Measurements from ENCODE around the gene NTMT1. TPM values are rescaled to one million over a fixed set of nuclear protein-coding genes. Genes with fewer than 3 reads are reported as not detected.

NTMT1 gene
- total RNA-seq, 1 donor from 2014 or later = 49.5 TPM

DNA sequence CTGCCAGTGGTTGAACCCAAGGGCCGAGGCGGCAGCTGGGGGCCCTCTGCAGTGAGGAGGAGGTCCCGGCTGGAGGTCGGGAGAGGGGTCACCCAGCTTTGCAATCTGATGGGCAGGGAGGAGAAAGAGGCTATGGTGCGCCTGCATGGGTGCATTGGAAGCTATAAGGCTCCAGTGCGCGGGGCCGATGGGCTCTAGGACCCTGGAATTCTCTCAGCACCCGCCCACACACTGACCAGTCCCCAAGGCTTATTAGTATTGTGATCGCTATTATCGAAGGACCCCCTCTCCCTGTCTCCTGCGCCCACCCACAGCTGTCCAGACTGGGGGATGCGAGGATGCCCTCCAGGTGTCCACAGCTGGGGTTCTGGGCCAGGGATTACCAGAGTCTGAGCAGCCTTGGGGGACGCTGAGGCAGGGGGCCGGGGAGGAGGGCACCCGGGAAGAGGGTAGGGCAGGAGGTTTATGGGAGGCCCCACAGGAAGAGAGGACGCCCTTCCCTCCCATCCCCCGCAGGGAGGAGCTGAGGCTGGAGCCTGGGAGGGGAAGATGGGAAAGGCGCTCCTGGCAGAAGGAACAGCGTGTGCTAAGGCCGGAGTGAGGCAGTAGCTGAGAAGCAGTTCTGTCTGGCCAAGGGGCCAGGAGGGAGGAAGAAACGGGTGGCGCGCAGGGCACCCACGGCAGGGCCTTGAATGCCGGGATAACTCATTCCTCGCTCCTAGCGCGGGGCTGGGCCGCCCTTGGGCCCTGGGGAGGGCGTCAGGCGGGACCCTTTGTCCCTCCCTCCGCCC, 29.2 kb upstream of the NTMT1 start:
- intact Hi-C loops (cut with DNase I) = no loop called here
- DNase-seq (ENCODE audit: low spot score) = no peak

DNA sequence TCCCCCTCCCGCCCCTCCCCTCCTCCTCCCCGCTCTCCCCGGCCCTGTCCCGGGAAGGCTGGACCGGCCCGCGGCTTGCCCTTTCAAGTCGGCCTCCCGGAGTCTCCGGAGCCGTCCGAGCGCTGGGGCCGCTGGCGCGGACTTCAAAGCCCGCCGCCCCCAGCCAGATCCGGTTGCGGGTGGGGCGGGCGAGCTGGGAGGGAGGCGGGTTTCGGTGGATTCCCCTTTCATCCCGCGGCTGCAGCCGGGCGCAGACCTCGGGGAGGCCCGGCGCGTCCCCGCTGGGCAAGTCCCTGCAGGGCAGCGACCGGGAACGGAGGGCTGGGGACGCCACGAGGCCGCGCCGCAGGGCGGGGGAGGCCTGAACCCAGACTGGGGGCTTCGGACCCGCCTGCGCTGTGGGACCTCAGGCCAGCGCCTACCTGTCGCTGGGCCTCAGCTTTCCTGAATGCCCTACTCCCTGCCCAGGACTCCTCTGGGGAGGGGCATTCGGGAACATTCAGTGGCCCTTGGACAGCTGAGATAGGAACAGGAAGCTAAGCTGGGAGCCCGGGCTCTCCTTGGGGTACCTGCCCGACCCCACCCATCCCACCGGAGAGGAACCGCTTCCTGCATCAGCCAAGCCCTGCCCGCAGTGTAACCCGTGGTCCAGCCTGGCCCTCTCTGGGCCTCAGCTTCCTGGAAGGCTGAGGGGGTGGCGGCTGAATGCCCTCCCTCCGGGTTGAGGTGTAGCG, 28.4 kb upstream of the NTMT1 start:
- DNase-seq (ENCODE audit: low spot score) = no peak
- intact Hi-C loops (cut with DNase I) = no loop called here

DNA sequence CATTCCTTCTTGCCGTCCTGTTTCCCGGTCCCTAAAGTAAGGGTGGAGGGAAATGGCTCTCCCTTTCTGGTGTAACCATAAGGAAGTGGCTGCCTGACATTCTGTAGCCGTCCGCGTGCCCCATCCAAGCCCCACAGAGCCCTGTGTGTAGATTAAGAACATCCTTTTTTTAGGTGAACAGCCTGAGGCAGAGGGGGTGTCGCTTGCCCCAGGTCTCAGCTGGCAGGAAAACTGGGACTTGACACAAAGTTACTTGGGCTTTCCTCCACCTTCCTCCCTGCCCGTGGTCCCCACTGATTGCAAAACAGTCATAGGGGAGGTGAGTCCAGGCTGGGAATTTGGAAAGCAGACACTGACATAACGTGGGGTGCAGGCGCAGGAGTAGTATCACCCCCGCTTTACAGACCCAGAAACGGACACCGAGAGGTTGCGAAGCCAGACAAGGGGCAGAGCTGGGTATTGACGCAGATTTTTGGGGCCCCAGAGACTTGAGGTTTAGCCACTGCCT, 27.8 kb upstream of the NTMT1 start:
- no peak for DNase-seq (ENCODE audit: low spot score)
- intact Hi-C loops (cut with DNase I) = no loop called here

DNA sequence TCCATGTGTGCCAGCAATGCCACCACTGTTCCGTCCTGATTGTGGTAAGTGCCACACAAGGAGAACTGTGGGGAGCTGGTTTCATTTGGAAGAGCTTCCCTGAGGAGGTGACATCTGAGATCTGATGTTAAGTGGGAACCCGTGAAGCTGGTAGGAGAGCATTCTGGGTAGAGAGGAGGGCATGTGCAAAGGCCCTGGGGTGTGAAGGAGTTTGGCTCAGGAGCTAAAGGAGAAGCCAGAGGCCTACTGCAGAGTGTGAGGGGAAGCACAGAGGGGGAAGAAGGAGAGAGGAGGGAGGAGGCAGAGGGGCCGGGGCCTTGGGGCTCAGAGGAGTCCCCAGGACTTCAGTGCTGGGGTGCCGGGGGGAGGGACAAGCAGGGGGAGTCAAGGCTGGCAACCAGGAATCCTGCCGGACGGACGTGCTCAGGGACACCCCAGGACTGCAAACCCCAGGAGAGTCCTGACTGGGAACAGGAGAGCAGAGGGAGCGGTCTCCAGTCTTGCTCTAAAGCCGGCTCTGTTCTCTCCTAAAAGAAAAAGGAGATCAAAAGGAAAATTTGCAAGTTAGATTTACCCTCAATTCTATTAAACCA, 24.8 kb upstream of the NTMT1 start:
- intact Hi-C loops (cut with DNase I) = no loop called here
- DNase-seq (ENCODE audit: low spot score) = no peak

DNA sequence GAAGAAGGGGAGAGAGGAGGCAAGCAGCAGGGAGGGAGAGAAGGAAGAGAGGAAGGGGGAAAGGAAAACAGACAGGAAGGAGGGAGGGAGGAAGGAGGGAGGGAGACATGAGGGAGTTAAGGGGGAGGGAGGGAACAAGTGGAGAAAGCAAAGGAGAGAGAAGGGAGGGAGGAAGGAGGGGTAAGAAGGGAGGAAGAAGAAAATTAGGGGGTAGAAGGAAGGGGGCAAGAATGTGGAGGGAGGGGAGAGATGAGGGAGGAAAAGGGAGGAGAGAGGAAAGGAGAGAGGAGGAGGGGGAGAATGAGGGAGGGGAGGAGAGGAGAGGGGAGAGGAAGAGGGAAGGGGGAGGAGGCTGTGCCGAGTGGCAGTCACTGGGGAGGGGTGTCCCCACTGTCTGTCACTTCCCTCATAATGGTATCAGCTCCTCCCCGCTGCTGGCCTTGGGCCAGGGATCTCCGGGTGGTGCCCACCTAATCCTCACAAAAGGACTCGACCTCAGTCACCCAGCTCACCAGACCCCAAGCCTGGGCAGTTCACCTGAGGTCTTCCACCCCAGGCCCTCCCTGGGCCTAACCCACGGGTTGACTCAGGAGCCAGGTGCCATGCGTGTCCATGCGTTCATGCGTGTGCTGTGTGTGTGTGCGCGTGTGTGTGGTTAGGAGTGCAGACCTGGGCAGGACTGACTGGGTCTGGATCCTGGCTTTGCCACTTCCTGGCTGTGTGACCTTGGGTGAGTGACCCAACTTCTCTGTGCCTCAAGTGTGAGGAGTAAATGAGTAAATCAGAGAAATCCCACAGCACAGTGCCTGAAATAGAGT, 23.2 kb upstream of the NTMT1 start:
- intact Hi-C loops (cut with DNase I) = no loop called here
- no peak for DNase-seq (ENCODE audit: low spot score)

DNA sequence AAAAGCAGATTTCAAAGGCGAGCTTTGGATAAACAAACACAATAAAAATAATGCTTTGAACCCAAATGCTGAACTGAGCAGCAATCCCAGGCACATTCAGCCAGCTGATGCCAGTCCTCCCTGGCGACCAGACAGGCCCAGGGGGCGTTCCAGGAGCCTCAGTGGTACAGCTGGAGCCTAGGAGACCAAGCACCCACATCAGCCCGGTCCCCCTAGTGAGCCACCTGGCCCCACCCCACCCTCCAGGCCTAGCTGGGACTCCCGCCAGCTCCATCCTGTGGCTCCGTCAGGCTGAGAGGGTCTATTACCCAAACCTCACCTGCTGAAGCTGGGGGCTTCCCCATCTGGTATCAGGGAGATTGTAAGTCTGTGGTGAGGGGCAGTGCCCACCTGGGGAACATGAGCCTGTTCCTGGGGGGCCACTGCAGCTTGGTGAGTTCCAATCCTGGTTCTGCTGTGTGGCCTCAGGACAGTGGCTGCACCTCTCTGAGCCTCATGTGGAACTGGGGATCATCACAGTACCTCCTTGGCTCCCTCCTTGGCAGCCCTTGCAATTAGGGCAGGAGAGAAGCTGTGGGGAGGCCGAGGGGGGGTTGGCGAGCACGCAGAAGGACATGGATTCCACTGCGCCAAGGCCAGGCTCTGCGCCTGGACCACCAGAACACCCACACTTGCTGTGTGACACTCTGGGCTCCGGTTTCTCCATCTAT, 21.8 kb upstream of the NTMT1 start:
- intact Hi-C loops (cut with DNase I) = no loop called here
- DNase-seq (ENCODE audit: low spot score) = no peak

DNA sequence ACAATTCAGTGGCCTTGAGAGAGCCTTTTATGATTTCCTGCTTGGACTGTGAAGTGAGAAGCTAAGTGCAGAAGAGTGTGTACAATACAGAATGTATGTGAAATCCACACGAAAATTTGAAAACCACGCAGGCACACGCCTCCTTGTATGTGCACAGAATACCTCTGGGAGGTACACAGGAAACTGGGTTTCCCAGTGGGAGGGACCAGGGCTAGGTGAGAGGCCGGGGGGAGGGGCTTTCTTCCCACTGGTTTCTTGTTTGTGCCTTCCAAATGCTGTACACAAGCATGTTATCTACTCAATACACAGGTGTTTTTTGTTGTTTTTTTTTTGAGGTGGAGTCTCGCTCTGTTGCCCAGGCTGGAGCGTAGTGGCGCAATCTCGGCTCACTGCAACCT, 21.2 kb upstream of the NTMT1 start:
- no peak for DNase-seq (ENCODE audit: low spot score)
- intact Hi-C loops (cut with DNase I) = loop anchor here (5.0 kb wide), 3 partner anchors 192 to 347 kb away; no protein-coding TSS in a partner anchor

DNA sequence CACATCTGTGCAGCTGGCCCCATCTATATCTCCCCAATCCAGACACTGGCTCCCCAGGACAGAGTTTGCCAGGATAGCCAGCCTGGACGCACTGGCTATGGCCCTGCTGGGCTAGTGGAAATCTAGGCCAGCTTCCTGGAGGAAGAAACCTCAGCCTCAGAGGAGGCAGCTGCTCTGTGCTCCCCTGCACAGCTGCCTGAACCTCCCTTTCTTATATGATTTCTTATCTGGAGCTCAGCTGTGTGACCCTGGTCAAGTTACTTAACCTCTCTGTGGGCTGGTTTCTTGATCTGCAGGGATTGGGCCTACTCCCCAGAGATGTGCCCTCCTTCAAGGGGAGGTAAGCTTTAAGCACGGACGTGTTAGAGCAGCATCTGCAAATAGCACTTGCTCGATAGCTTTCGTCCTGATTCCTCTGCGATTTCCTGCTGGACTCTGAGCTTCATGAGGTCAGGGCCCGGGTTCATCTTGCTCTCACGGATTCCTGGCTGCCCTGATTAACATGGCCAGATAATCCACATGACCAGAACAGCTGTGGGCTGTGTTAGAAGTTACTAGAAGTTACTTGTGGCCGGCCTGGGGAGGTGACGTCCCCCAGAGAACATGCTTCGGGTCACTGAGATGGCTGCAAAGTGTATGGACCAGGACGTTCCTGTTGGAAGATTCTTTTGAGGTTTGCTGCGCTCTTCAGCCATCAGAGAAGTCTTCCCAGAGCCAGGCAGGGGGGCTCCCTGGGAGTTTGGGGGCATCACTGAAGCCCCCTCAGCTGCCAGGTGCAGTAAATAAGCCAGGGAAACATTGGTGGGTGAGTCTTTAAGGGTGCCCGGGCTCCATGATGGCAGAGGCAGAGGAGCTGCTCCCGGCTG, 19.6 kb upstream of the NTMT1 start:
- DNase-seq (ENCODE audit: low spot score) = no peak
- intact Hi-C loops (cut with DNase I) = loop anchor here (2.0 to 5.0 kb wide), 4 partner anchors 118 to 349 kb away; no protein-coding TSS in a partner anchor

DNA sequence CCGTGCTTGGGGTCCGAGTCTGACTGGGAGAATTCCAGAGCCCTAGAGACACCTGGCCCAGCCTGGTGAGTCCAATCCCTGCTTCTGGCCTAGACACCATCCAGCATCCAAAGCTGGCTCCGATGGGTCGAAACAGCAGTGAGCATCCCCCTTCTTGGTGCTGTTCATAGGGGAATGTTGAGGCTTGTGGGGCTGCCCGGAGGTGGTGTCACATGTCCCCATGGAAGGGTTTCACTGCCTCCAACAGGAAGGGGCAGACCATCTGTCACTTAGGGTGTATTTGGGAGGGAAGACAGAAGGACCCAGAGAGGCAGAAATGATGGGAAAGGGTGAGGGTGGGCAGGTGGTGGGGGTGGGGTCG, 19.0 kb upstream of the NTMT1 start:
- DNase-seq (ENCODE audit: low spot score) = no peak
- intact Hi-C loops (cut with DNase I) = loop anchor here (2.0 to 5.0 kb wide), 4 partner anchors 118 to 350 kb away; no protein-coding TSS in a partner anchor

DNA sequence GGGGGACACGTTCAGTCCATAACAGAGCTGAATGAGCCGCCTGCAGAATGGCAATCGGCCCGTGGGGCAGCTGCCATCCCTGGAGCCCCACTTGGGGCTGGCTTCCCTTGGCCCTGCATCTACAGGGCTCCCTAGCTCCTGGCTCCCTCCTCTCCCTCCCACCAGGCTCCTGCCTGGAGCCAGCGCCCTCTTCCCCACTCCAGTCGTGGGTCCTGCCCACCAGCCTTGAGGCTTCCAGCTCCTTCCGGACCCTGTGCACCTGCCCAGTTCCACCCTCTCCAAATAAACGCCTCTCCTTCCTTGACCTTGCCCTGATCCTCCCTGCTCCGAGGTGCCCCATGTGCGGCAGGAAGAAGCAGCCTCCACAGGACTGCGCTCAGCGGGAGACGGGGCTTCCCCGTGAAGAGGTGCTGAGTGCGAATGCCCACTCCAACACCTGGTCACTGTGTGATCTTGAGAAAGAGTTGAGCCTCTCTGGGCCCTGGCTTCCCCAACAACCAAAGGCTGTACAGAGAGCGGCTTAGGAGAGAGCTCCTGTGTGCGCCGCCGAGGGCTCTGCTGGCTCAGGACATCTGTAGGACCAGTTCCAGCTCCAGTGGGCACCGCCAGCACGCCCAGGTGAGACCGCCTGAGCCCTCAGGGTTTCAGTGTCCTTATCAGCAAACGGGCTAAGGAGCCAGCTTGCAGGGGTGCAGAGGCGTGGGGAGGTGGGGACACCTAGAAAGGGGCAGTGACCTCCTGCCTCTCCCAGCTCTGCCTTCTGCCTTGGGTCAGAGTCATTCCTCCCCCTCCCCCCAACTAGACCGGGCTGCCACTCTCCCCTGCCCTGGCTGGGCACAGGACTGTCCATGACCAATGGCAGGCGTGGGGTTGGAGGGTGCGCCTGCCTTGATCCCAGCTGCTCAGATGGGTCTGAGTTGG, 17.1 kb upstream of the NTMT1 start:
- no peak for DNase-seq (ENCODE audit: low spot score)
- intact Hi-C loops (cut with DNase I) = loop anchor here (5.0 kb wide), 3 partner anchors 197 to 352 kb away; no protein-coding TSS in a partner anchor

DNA sequence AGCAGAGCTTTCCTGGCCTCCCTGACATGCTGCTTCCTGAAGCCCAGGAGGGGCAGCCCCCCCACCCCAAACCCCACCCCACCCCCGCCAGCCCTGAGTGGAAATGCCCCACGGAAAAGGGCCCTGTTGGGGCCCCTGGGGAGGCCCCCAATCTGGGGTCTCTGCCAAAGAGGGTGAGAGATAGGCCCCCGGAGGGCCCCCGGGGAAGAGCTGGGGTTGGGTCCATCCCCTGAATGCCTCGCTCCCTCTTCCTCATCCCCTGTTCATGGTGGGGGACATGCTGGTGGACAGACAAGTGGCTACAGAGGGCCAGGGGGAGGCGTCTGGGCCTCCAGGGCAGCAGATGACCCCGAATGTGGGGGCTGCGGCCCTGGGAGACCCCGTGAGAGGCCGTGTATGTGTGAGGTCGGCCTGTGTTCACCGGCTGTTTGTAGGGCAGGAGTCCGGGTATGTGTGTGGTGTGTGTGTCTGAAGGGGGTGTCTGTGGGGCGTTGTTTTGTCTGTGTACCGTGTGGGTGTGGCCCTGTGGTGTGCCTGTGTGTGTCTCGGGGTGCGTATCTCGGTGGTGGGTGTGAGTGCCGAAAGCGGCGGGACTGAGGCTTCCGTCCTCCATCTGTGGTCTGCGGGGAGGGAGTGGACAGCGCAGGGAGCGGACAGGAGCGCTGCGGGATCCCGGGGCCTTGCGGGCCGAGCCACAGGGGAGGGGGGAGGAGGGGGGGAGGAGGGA, 16.3 kb upstream of the NTMT1 start:
- no peak for DNase-seq (ENCODE audit: low spot score)
- intact Hi-C loops (cut with DNase I) = loop anchor here (1.0 to 5.0 kb wide), 5 partner anchors 197 to 470 kb away; no protein-coding TSS in a partner anchor

DNA sequence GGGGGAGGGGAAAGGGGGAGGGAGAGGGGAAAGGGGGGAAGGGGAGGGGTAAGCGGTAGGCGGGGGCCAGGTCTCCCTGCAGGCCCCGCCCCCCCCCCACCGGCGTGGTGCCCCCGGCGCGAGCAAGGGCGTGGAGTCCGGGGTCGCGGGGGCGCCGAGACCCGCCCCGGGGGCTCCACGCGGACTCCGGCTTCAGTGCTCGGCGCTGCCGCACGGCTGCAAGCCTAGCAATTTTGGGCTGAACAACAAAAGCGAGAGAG, 15.8 kb upstream of the NTMT1 start:
- intact Hi-C loops (cut with DNase I) = loop anchor here (1.0 to 5.0 kb wide), 2 partner anchors 288 to 471 kb away; no protein-coding TSS in a partner anchor
- no peak for DNase-seq (ENCODE audit: low spot score)

DNA sequence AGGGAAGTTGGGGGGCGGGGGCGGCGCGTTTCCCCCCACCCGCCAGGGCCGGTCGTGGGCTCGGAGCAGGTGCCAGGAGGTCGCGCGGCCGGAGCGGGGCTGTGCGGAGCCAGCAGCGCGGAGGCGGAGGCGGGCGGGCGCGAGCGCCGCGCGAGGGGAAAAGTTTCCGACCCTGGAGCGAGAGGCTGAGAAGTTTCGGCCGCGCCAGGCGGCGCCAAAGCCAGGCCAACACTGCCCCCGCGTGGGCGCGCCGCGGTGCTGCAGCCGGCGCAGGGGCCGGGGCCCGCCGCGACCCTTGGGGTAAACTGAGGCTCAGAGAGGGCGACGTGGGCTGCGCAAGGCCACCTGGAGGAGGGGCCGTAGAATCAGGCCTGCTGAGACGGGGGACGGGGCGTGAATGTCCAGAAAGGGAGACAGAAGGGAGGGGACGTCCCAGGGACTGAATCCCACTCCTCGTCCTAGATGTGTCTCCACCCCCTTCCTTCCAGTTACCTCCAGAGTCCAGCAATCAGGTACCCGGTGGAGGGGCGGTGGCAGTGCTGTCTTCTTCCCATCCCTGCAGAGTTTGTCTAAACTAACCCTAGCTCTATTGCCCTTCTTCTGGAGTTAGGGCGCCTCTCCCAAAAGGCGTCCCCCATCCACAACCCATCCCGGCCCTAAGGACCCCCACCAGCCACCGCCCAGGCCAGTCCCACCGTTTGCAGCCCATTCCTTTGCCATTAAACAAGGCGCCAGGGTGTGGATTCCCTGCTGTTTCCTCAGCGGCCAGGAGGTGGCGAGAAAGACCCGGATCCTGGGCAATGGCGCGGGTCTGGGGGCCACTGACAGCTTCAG, 15.3 kb upstream of the NTMT1 start:
- peak; percentile 92 for DNase-seq (ENCODE audit: low spot score)
- intact Hi-C loops (cut with DNase I) = loop anchor here (1.0 to 5.0 kb wide), 3 partner anchors 288 to 471 kb away; no protein-coding TSS in a partner anchor

DNA sequence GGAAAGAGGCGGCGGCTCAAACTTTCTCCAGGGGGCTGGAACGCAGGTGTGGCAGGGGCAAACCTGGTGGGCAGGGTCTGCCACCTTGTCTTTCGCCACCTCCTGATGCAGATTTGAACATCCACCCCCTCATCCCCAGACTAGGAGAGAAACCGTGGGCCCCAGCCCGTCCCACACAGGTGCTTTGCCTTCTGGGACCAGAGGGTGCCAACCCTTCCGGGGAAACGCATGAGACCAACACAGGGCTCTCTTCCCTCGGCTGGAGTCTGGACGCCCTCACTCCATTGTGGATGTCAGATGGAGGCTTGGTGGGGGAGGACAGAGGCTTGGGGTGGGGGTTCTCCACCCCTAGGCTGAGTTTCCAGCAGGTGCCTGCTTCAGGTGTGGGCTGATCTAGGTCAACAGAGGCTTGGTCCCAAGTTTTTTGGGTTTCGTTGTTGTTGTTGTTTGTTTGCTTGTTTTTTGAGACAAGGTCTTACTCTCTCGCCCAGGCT, 14.6 kb upstream of the NTMT1 start:
- DNase-seq (ENCODE audit: low spot score) = no peak
- intact Hi-C loops (cut with DNase I) = loop anchor here (1.0 to 5.0 kb wide), 2 partner anchors 289 to 437 kb away; no protein-coding TSS in a partner anchor

DNA sequence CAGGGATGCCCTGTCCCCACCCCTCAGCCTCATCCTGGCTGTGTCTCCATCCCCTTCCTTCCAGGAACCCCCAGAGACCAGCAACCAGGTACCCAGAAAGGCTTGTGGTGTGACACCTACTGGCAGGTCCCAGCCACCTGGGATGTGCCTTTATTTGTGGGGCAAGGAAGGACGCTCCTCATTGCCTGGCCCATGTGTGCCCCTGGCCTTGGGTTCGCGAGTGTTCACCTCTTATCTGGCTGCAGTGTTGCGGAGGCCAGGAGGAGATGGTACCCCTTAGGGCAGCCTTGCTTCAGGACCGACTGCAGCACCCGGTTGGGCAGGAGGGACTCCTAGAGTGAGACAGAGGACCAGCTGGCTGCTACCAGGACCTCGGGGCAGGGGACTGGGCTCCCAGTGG, 13.8 kb upstream of the NTMT1 start:
- no peak for DNase-seq (ENCODE audit: low spot score)
- intact Hi-C loops (cut with DNase I) = loop anchor here (5.0 kb wide), 1 partner anchor 290 kb away; no protein-coding TSS in a partner anchor

All from cardiac septum (tissue), 1 donor.